H1 (cell line): ENCODE results near the gene GNG7.

Experiments used
- CHD1 ChIP-seq: IDR thresholded peaks from 2 replicates; pipeline ENCODE4 v1.6.1; 2012; ENCODE audit warnings: low read depth, low read length, improper control_type of control experiment
- EP300 ChIP-seq, 2 experiments: IDR thresholded peaks; 1 replicate in 1 of 2; 2 replicates in 1 of 2; pipeline ENCODE4 v1.6.1; 2011 to 2012; ENCODE audit warnings: low read depth in 2 of 2, low read length in 2 of 2, mild to moderate bottlenecking in 2 of 2, borderline replicate concordance in 1 of 2, inconsistent platforms in 1 of 2, moderate library complexity in 1 of 2
- JUN ChIP-seq: IDR thresholded peaks from 2 replicates; pipeline ENCODE4 v1.6.1; 2011; ENCODE audit warnings: low read depth, mild to moderate bottlenecking, improper control_type of control experiment, low read length
- JUND ChIP-seq: IDR thresholded peaks from 2 replicates; pipeline ENCODE4 v1.6.1; 2011; ENCODE audit warnings: mild to moderate bottlenecking, improper control_type of control experiment, low read length
- POLR2A ChIP-seq, 2 experiments: IDR thresholded peaks; 1 replicate in 1 of 2; 2 replicates in 1 of 2; pipeline ENCODE4 v1.6.1; 2011; ENCODE audit warnings: low read depth in 2 of 2, low read length in 2 of 2, mild to moderate bottlenecking in 2 of 2; ENCODE audit errors: control extremely low read depth in 1 of 2
- RAD21 ChIP-seq, 2 experiments: IDR thresholded peaks in 1 of 2; conservative IDR thresholded peaks in 1 of 2; 2 replicates each; pipeline ENCODE4 v1.6.1; 2011; ENCODE audit warnings: low read depth in 2 of 2, low read length in 2 of 2, improper control_type of control experiment in 1 of 2, inconsistent platforms in 1 of 2, mild to moderate bottlenecking in 1 of 2, moderate library complexity in 1 of 2
- YY1 ChIP-seq: IDR thresholded peaks from 2 replicates; pipeline ENCODE4 v1.6.1; 2011; ENCODE audit warnings: low read depth, mild to moderate bottlenecking, low read length
- TF ChIP-seq, protein P1 (sequence below), 3 experiments: IDR thresholded peaks; 1 replicate in 2 of 3; 2 replicates in 1 of 3; pipeline versions ENCODE4 v1.5.1 to v1.6.1; 2011; ENCODE audit warnings: low read length in 3 of 3, mild to moderate bottlenecking in 3 of 3, inconsistent platforms in 2 of 3, low read depth in 1 of 3, moderate library complexity in 1 of 3; ENCODE audit not compliant: insufficient read depth in 1 of 3; ENCODE audit errors: control extremely low read depth in 1 of 3
- TF ChIP-seq, protein P2 (sequence below): IDR thresholded peaks from 2 replicates; pipeline ENCODE4 v1.6.1; 2011; ENCODE audit warnings: low read length, improper control_type of control experiment

DNA sequence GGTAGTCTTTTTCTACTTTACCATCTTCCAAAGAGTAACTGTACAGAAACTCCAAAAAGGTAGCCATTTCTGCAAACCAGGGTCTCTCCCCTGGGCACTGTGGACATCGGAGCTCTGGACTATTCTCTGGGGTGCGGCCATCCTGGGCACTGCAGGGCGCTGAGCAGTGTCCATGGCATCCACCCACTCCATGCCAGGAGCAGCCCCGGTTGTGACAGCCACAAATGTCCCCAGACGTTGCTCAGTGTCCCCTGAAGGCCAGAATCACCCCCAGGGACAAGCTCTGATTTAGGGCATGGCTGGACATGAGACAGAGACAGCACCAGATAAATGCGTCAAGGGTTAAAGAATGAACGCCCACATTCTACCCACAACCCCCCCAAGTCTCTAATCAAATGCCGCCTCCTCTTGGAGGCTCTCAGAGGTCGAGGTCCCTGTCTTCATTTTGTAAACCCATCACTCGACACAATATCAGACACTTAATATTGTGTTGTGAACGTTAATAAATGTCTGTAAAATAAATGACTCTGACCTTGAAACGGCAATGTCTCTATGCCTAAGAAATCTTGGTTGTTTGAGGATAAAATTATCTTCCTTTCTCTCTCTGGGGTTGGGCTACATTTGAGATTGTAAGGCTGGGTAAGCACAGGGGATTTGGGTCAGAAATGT is 8.9 kb downstream of the GNG7 start:
- TF ChIP-seq JUN: no peak
- TF ChIP-seq JUND: no peak
- TF ChIP-seq CHD1: no peak
- no peak for TF ChIP-seq RAD21 (IDR thresholded peaks at IDR 0.05 in 1 of 2, conservative IDR thresholded peaks at IDR 0.05 in 1 of 2; ENCODE audit: low read depth in 2 of 2, low read length in 2 of 2)
- no peak for TF ChIP-seq EP300 (IDR thresholded peaks at IDR 0.05; ENCODE audit: borderline replicate concordance in 1 of 2, low read depth in 2 of 2, low read length in 2 of 2)
- TF ChIP-seq, protein P1, sequence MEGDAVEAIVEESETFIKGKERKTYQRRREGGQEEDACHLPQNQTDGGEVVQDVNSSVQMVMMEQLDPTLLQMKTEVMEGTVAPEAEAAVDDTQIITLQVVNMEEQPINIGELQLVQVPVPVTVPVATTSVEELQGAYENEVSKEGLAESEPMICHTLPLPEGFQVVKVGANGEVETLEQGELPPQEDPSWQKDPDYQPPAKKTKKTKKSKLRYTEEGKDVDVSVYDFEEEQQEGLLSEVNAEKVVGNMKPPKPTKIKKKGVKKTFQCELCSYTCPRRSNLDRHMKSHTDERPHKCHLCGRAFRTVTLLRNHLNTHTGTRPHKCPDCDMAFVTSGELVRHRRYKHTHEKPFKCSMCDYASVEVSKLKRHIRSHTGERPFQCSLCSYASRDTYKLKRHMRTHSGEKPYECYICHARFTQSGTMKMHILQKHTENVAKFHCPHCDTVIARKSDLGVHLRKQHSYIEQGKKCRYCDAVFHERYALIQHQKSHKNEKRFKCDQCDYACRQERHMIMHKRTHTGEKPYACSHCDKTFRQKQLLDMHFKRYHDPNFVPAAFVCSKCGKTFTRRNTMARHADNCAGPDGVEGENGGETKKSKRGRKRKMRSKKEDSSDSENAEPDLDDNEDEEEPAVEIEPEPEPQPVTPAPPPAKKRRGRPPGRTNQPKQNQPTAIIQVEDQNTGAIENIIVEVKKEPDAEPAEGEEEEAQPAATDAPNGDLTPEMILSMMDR (IDR thresholded peaks at IDR 0.05; ENCODE audit: control extremely low read depth in 1 of 3, insufficient read depth in 1 of 3, low read depth in 1 of 3, low read length in 3 of 3): no peak
- TF ChIP-seq POLR2A (IDR thresholded peaks at IDR 0.05; ENCODE audit: control extremely low read depth in 1 of 2, low read depth in 2 of 2, low read length in 2 of 2): no peak
- TF ChIP-seq YY1: no peak
- TF ChIP-seq, protein P2, sequence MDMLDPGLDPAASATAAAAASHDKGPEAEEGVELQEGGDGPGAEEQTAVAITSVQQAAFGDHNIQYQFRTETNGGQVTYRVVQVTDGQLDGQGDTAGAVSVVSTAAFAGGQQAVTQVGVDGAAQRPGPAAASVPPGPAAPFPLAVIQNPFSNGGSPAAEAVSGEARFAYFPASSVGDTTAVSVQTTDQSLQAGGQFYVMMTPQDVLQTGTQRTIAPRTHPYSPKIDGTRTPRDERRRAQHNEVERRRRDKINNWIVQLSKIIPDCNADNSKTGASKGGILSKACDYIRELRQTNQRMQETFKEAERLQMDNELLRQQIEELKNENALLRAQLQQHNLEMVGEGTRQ: no peak
